ENCODE results near the gene S100A8. TPM values are rescaled to one million over a fixed set of nuclear protein-coding genes. Genes with fewer than 3 reads are reported as not detected.

S100A8 gene
- total RNA-seq, 1 donor from 2014 or later: 266 TPM

DNA sequence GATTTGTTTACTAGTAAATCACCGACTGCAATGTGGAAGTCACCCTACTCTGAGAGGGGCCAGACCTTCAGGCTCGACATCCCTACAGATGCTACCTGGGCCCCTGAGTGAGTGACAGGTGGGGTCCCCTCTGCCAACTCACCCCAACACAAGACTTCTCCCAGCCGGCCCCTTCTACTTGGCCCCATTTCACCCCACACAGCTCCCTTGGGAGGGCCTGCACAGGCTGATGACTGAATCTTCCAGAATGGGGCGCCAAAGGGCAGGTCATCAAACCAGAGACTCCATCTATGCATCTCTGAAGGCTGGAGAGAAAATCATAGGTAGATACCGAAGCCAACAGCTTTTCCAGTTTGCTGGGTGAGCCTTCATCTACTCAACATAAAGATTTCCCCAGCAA is 9.4 kb upstream of the S100A8 start:
- Histone ChIP-seq H3K4me1 (no peaks in the 10 kb centered on the region), H3K9me3 (no peaks in the 10 kb centered on the region), H3K27ac (no peak overlapping the region), H3K27me3 (no peaks in the 10 kb centered on the region), H3K36me3 (no peaks in the 10 kb centered on the region), H3K4me3 (no peak overlapping the region)
- TF ChIP-seq, protein P1, sequence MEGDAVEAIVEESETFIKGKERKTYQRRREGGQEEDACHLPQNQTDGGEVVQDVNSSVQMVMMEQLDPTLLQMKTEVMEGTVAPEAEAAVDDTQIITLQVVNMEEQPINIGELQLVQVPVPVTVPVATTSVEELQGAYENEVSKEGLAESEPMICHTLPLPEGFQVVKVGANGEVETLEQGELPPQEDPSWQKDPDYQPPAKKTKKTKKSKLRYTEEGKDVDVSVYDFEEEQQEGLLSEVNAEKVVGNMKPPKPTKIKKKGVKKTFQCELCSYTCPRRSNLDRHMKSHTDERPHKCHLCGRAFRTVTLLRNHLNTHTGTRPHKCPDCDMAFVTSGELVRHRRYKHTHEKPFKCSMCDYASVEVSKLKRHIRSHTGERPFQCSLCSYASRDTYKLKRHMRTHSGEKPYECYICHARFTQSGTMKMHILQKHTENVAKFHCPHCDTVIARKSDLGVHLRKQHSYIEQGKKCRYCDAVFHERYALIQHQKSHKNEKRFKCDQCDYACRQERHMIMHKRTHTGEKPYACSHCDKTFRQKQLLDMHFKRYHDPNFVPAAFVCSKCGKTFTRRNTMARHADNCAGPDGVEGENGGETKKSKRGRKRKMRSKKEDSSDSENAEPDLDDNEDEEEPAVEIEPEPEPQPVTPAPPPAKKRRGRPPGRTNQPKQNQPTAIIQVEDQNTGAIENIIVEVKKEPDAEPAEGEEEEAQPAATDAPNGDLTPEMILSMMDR (IDR thresholded peaks at IDR 0.05): no peak
- DNase-seq (no peak), ATAC-seq (no peak)
- intact Hi-C loops (cut with DNase I): no loop called here

DNA sequence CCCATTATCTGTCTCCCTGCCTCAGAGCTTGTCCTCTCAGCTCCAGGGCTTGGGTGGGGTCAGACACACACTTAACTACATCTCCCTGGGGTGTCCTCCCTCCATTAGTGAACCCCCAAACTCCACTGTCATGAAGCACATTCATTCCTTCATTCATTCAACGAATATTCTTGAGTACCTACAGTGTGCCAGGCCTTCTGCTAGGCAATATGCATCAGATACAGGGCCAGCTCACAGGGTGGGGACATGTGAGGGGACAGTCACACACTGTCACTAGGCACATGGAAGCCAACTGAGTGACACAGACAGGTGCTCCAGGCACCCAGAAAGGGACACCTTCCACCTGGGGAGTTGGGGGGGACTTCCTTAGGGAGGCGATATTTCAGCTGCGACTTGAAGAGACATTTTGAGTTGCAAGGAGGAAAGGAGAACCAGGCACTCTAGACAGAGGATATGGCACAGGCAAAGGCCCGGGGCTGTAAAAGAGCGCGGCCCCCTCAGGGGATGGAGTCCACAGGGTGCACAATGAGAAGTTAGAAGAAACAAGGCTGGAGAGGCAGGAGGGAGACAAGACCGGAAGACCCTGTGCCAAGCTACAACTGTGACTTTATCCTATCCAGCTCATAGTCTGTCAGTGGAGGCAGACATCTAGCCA is 8.7 kb upstream of the S100A8 start:
- TF ChIP-seq, protein P1 (IDR thresholded peaks at IDR 0.05): no peak
- H3K27me3 ChIP-seq: no peaks in the 10 kb centered on the region
- no peak for ATAC-seq
- no peak overlapping the region for H3K4me3 ChIP-seq
- intact Hi-C loops (cut with DNase I): no loop called here
- no peaks in the 10 kb centered on the region for H3K9me3 ChIP-seq
- no peaks in the 10 kb centered on the region for H3K36me3 ChIP-seq
- DNase-seq: no peak
- no peak overlapping the region for H3K27ac ChIP-seq
- H3K4me1 ChIP-seq: no peaks in the 10 kb centered on the region

DNA sequence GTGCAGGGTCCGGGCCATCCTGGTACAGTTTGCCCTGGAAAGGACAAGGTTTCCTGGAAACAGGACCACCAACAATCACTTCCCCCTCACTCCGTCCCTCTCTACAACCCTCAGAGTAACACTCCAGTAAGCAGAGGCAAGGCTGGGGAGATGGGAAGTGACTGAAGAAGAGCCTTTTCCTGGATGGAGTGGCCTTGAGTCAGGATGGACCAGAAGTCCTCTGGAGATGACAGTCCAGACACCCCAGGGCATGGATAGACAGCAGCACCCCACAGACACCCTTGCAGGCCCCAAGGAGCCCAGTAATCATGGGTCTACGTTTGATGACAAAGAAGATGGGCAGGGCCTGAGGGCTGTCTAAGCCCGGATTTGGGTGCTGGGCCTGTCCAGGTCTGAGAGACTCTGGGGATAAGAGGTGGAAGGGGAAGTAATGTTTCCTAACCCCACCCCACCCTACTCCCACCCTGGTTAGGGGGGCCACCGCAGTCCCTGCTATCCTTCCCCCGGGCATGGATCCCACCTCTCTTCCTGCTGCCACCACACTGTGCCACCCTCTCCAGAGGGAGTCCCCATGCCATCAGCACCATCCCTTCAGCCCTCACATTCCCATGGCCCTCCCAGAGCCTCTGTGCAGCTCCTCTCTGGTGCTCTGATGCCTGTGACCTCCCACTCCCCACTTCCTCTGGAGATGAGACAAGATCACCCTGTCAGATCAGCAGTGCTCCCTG is 7.2 kb upstream of the S100A8 start:
- Histone ChIP-seq H3K4me1 (no peaks in the 10 kb centered on the region), H3K36me3 (no peaks in the 10 kb centered on the region), H3K4me3 (no peak overlapping the region), H3K9me3 (no peaks in the 10 kb centered on the region), H3K27me3 (no peaks in the 10 kb centered on the region), H3K27ac (no peak overlapping the region)
- ATAC-seq: no peak
- TF ChIP-seq, protein P1 (IDR thresholded peaks at IDR 0.05): no peak
- intact Hi-C loops (cut with DNase I): no loop called here
- no peak for DNase-seq

DNA sequence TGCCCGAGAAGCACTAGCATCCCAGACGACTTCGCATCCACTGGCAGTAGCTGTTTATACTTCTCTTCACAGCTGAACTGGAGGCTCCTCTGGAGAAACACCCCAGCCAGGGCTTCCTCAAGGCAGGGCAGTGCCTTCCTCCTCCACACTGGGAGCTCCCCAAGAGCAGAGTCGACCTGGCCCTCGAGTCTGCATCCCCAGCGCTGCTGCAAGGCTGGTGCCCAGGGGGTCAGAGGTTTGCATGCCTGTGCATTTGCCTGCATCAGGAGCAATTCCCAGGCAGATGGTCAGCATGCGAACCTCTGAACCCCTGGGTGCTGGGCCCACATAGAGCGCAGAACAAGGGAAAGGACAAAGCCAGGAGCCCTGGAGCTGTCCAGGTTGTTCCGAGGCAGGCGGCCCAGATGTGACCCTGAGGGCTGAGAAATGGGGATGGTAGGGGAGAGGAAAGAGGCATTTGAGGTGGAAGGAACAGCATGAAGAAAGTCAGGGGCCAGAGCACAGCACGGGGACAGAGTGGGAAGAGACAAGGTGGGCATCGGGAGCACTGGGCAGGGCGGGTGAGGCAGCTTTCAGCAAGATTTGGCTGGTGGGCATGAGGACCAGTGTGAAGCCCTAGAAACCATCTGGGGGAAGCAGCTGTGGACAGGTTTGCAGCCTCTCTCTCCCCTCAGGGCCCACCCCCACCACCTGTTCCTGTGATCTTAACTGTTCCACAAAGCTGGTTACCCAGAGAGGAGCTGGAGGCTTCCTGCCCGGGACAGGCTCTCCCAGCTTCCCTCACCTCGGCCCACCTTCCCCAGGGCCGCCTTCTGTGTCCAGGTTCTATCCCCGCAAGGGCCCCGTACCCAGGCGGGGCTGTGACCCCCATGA is 6.4 kb upstream of the S100A8 start:
- no peak for DNase-seq

DNA sequence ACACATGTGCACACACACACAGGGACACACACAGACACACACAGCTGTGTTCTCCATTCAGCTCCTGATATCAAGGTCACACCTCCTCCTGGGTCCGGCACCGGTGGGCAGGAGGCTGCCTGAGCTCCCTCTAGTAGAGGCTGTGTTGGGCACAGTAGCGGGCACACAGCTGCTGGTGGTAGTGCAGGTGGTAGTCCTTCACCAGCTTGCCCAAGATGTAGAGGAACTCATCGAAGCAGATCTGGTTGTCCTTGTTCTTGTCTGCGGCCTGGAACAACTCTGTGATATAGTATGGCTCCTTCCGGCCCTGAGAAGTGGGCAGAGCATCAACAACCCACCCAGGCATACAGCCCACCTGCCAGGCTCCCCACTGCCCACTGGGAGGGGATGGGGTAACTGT is 5.6 kb upstream of the S100A8 start:
- no peak for ATAC-seq
- H3K27me3 ChIP-seq: no peaks in the 10 kb centered on the region
- H3K4me1 ChIP-seq: no peaks in the 10 kb centered on the region
- TF ChIP-seq, protein P1 (IDR thresholded peaks at IDR 0.05): no peak
- no peak for DNase-seq
- H3K36me3 ChIP-seq: no peaks in the 10 kb centered on the region
- intact Hi-C loops (cut with DNase I): no loop called here
- no peak overlapping the region for H3K4me3 ChIP-seq
- H3K27ac ChIP-seq: no peak overlapping the region
- H3K9me3 ChIP-seq: no peaks in the 10 kb centered on the region

More for the DNA sequence above, 6.4 kb upstream of the S100A8 start:
- Histone ChIP-seq H3K9me3 (no peaks in the 10 kb centered on the region), H3K4me3 (no peak overlapping the region), H3K36me3 (no peaks in the 10 kb centered on the region), H3K27me3 (no peaks in the 10 kb centered on the region), H3K4me1 (no peaks in the 10 kb centered on the region), H3K27ac (no peak overlapping the region)
- intact Hi-C loops (cut with DNase I): no loop called here
- TF ChIP-seq, protein P1 (IDR thresholded peaks at IDR 0.05): no peak
- ATAC-seq: no peak
